ENCODE results near the gene FBXO7. TPM values are rescaled to one million over a fixed set of nuclear protein-coding genes. Genes with fewer than 3 reads are reported as not detected.

The FBXO7 gene
- total and polyA plus RNA-seq, 2 of the 4 experiments (the other 2 are of a cell fraction): 71.5 TPM

DNA sequence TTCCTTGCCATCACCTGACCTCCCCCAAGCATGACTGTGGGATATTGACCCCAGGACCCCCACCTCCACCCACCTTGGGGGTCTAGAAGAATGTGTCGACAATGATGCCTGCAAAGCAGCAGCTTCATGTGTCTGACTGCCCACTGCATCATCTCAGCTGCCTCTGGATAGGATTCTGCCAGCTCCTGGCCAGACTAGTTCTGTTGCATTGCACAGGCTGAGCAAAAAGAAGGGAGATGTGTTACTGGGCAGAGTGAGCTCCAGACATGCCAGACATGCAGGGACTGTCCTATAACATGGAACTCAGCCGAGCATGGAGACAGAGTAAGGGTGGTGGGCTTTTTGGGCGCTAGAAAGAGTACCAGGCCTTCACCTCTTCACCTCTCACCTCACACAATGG, 36.7 kb downstream of the FBXO7 start:
- no peak overlapping the region for H2AK5ac ChIP-seq (ENCODE audit: low read depth, low read length)
- no peaks in the 10 kb centered on the region; the same call in 1 of the 2 replicates for H3K36me3 ChIP-seq (ENCODE audit: control insufficient read depth, insufficient read depth, low read length)
- BruUV-seq (replicated peaks): no TSS peak
- no peak overlapping the region for H3K56ac ChIP-seq (ENCODE audit: extremely low read depth, insufficient read depth, low read length)
- H3K4me2 ChIP-seq (ENCODE audit: low read depth, low read length): no peak overlapping the region
- intact Hi-C loops (cut with micrococcal nuclease): no loop called here
- H2BK15ac ChIP-seq (ENCODE audit: low read depth, low read length): no peak overlapping the region
- no peaks in the 10 kb centered on the region for H3K27me3 ChIP-seq (ENCODE audit: control insufficient read depth, insufficient read depth, low read length)
- no peak overlapping the region for H3K23ac ChIP-seq (ENCODE audit: low read depth, low read length)
- no peak overlapping the region for H4K5ac ChIP-seq (ENCODE audit: low read depth, low read length)
- TF ChIP-seq, protein P1, sequence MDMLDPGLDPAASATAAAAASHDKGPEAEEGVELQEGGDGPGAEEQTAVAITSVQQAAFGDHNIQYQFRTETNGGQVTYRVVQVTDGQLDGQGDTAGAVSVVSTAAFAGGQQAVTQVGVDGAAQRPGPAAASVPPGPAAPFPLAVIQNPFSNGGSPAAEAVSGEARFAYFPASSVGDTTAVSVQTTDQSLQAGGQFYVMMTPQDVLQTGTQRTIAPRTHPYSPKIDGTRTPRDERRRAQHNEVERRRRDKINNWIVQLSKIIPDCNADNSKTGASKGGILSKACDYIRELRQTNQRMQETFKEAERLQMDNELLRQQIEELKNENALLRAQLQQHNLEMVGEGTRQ (IDR thresholded peaks at IDR 0.05; ENCODE audit: low read depth, low read length): no peak
- no peak for TF ChIP-seq BHLHE40 (IDR thresholded peaks at IDR 0.05; ENCODE audit: low read depth, low read length)
- no peak for TF ChIP-seq FOS (IDR thresholded peaks at IDR 0.05; ENCODE audit: low read depth, low read length)
- TF ChIP-seq RAD21 (IDR thresholded peaks at IDR 0.05; ENCODE audit: low read length): no peak
- no peak for TF ChIP-seq MAZ (IDR thresholded peaks at IDR 0.05; ENCODE audit: borderline replicate concordance, low read depth, low read length)
- no peak for TF ChIP-seq MAFK (IDR thresholded peaks at IDR 0.05; ENCODE audit: low read depth, low read length)
- TF ChIP-seq NFE2L2 (IDR thresholded peaks at IDR 0.05; ENCODE audit: low read depth, low read length): no peak
- TF ChIP-seq POLR2A (IDR thresholded peaks at IDR 0.05; ENCODE audit: low read depth, low read length): no peak
- TF ChIP-seq RFX5 (IDR thresholded peaks at IDR 0.05; ENCODE audit: low read depth, low read length): no peak
- TF ChIP-seq MXI1 (IDR thresholded peaks at IDR 0.05; ENCODE audit: borderline replicate concordance, low read depth, low read length): no peak
- no peak for TF ChIP-seq CTCF (conservative IDR thresholded peaks at IDR 0.05; ENCODE audit: low read depth, low read length)
- CTCF ChIA-PET: no interaction called here
- peak overlapping the region; percentile 20 for H2AK9ac ChIP-seq (replicated peaks; ENCODE audit: low read depth, low read length, poor library complexity)
- no peak overlapping the region for H3K4ac ChIP-seq (ENCODE audit: low read depth, low read length)
- WGBS, 2 experiments (ENCODE audit: extremely low coverage in 2 of 2, insufficient read length in 1 of 2): no CpG with 5 or more reads among the region's 3 CpGs
- dilution Hi-C loops (cut with HindIII; ENCODE audit: low sequenced_read_pairs, unreplicated experiment): no loop called here
- H3K9ac ChIP-seq (ENCODE audit: low read depth, low read length): no peak overlapping the region
- H2AFZ ChIP-seq (replicated peaks; ENCODE audit: low read length, poor library complexity): no peak overlapping the region
- H3K79me1 ChIP-seq (ENCODE audit: low read depth in 1 of 2, low read length in 2 of 2): no peaks in the 10 kb centered on the region
- H3K4me3 ChIP-seq (ENCODE audit: insufficient read depth, low read depth, low read length): no peak overlapping the region
- POLR2A ChIA-PET (ENCODE audit: unreplicated experiment): no interaction called here
- in situ Hi-C loops (cut with MboI; ENCODE audit: low sequenced_read_pairs): no loop called here
- no peak for ATAC-seq (ENCODE audit: low read depth)
- H2BK120ac ChIP-seq (ENCODE audit: low read depth, low read length): no peak overlapping the region
- H3K18ac ChIP-seq (ENCODE audit: low read depth, low read length): no peak overlapping the region
- H2BK20ac ChIP-seq (ENCODE audit: low read depth, low read length): no peak overlapping the region
- no peak overlapping the region for H4K91ac ChIP-seq (ENCODE audit: insufficient read depth, low read depth, low read length)
- H3K27ac ChIP-seq (ENCODE audit: insufficient read depth, low read length): no peak overlapping the region
- no peaks in the 10 kb centered on the region for H3K9me3 ChIP-seq (ENCODE audit: control insufficient read depth, insufficient read depth, low read length)
- no peak overlapping the region for H4K8ac ChIP-seq (ENCODE audit: low read depth in 2 of 2, low read length in 2 of 2)
- H4K20me1 ChIP-seq (ENCODE audit: insufficient read depth, low read length): no peaks in the 10 kb centered on the region
- no peak overlapping the region for H2BK5ac ChIP-seq (ENCODE audit: low read depth, low read length, poor library complexity, severe bottlenecking)
- H3K4me1 ChIP-seq (ENCODE audit: control insufficient read depth, insufficient read depth, low read length): no peaks in the 10 kb centered on the region
- no peak overlapping the region for H3K14ac ChIP-seq (replicated peaks; ENCODE audit: low read depth, low read length)
- 0 out of 2 replicates have a peak, but pooled peaks cover 2% of the 10 kb centered on the region for H3K9me1 ChIP-seq (ENCODE audit: insufficient read depth, low read length)
- DNase-seq: no peak
